ENCODE measurements around the gene FILIP1. TPM values are rescaled to one million over a fixed set of nuclear protein-coding genes. Genes with fewer than 3 reads are reported as not detected.

FILIP1 gene, protein sequence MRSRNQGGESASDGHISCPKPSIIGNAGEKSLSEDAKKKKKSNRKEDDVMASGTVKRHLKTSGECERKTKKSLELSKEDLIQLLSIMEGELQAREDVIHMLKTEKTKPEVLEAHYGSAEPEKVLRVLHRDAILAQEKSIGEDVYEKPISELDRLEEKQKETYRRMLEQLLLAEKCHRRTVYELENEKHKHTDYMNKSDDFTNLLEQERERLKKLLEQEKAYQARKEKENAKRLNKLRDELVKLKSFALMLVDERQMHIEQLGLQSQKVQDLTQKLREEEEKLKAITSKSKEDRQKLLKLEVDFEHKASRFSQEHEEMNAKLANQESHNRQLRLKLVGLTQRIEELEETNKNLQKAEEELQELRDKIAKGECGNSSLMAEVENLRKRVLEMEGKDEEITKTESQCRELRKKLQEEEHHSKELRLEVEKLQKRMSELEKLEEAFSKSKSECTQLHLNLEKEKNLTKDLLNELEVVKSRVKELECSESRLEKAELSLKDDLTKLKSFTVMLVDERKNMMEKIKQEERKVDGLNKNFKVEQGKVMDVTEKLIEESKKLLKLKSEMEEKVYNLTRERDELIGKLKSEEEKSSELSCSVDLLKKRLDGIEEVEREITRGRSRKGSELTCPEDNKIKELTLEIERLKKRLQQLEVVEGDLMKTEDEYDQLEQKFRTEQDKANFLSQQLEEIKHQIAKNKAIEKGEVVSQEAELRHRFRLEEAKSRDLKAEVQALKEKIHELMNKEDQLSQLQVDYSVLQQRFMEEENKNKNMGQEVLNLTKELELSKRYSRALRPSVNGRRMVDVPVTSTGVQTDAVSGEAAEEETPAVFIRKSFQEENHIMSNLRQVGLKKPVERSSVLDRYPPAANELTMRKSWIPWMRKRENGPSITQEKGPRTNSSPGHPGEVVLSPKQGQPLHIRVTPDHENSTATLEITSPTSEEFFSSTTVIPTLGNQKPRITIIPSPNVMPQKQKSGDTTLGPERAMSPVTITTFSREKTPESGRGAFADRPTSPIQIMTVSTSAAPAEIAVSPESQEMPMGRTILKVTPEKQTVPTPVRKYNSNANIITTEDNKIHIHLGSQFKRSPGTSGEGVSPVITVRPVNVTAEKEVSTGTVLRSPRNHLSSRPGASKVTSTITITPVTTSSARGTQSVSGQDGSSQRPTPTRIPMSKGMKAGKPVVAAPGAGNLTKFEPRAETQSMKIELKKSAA (N-terminal part only)
- not detected for polyA plus RNA-seq

DNA sequence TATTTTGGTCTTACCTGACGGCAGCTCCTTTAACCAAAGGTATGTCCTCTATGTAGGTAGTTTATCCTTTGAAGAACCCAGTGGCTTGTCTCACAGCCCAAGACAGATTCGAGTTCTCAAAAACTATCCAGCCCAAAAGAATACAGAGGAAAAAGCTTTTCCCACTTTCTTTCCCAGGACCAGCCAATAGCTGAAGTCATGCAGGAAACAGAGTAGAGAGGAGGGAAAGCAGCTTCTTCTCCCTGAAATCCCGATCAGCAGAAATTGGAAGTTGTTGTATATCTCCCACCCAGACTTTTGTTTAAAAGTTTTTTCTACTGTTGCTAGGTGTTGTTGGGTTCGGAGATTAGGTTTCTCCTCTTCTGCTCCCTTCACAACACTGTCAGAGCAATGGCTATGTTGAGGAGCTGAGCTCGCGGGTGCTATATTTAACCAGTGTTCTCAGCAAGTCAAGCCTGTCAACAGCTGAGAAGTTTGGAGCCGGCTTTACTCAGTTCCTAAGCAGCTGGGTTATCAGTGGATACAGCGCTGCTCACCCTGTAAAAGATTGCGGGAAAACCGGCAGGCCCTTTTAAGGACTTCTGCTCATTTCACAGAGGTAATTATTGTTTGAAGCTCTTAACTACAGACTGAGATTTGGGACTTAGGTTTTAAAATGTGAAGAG is at the start of gene FILIP1:
FILIP1 (minus strand) TSS at position 401 of the 665 bp plus-strand sequence. CDS start 78,828 bp downstream, outside the sequence.
- H3K27ac Mint-ChIP-seq: peak within 1 kb of the TSS in 1 of 6 donors; percentile 68
- no peak within 1 kb of the TSS for H3K4me3 Mint-ChIP-seq
- peaks cover 0 to 7% (median 0%) of the 10 kb centered on the region in 3 donors for H3K27me3 Mint-ChIP-seq (ENCODE audit: low read depth in 3 of 3)
- H3K4me1 Mint-ChIP-seq: peaks cover 3 to 5% of the 10 kb centered on the region in 2 donors
- H3K9me3 Mint-ChIP-seq: no peaks in the 10 kb centered on the region
- DNase-seq: no peak
- no peaks in the 10 kb centered on the region for H3K36me3 Mint-ChIP-seq

DNA sequence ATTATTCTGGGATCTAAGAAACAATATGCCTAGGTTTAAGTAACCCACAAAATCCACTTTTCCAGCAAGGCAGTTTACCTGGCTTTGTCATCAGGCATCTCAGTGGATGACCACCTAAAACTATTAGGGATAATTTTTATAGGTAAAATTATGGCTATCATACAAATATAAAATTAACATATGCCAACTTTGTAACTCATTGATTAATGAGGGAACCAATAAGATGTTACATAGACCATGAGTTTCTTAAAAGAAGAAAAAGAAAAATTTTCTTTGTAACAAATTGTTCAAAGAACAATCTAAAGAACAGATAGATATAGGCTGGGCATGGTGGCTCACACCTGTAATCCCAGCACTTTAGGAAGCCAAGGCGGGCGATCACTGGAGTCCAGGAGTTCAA is 49.7 kb upstream of the FILIP1 start:
- H3K4me1 Mint-ChIP-seq: no peaks in the 10 kb centered on the region
- H3K9me3 Mint-ChIP-seq: no peaks in the 10 kb centered on the region
- peaks cover 0 to 7% (median 4%) of the 10 kb centered on the region in 3 donors for H3K27me3 Mint-ChIP-seq (ENCODE audit: low read depth in 3 of 3)
- no peak overlapping the region for H3K27ac Mint-ChIP-seq
- no peaks in the 10 kb centered on the region for H3K36me3 Mint-ChIP-seq
- H3K4me3 Mint-ChIP-seq: no peak overlapping the region
- no peak for DNase-seq

DNA sequence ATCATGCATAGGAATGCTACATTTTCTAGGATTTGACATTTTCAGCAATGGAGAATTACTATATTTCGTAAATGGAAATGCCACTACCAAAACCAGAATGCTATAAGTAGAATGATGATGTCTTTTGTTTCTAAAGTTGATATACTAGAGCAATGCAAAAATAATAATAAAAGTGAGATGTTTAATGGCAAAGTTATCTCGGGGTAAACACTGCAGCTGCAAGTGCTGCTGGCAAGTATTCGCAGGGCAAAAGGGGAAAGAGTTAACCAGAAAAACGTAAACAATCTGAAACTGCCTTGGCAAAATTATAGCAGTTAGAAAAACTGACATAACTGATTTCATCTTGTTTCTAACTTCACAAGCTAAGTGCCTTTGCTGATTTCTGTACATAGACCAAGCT is 45.5 kb upstream of the FILIP1 start:
- Mint-ChIP-seq H3K27me3 (ENCODE audit: low read depth in 3 of 3) (peaks cover 1 to 9% (median 4%) of the 10 kb centered on the region in 3 donors), H3K4me3 (no peak overlapping the region), H3K27ac (no peak overlapping the region), H3K9me3 (no peaks in the 10 kb centered on the region), H3K36me3 (no peaks in the 10 kb centered on the region), H3K4me1 (no peaks in the 10 kb centered on the region)
- no peak for DNase-seq

DNA sequence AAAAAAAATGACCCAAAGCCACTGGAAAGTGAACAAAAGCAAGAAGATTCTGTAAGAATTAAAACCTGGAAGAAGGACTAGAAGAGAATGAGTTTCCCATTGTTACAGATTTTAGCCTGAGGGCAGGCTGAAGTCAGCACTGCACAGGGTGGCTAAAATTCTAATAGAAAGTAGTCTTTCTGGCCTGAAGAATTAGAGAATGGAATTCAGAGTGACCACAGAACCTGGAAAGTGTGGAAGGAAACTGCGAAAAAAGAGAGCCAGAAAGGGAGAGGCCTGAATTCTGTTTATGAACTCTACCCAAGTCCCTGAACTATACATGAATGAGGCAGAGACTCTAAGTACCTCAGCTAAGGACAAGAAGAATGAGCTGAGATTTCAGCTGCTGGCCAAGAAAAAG is 38.9 kb upstream of the FILIP1 start:
- Mint-ChIP-seq H3K9me3 (peaks cover 0 to 2% (median 0%) of the 10 kb centered on the region in 6 donors), H3K4me1 (no peaks in the 10 kb centered on the region), H3K36me3 (no peaks in the 10 kb centered on the region), H3K27ac (no peak overlapping the region), H3K4me3 (no peak overlapping the region), H3K27me3 (ENCODE audit: low read depth in 3 of 3) (peaks cover 1 to 7% (median 2%) of the 10 kb centered on the region in 3 donors)
- no peak for DNase-seq

DNA sequence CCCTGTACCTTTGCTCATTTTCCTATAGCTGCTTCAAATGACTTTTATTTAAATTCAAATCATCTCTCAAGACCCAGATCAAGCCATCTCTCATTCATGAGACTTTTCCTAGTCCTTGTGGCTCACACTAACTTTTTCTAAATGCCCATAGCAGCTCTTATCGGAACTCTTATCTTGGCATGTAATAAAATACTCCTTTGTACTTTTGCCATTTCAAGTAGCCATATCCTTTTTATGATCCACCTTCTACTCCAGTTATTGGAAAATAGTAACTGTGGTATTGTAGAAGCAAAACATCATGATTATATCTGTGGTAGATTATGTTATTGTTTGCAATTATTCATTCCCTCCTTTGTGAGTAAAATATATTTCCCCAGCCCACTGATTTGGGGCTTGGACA is 37.6 kb upstream of the FILIP1 start:
- Mint-ChIP-seq H3K4me1 (no peaks in the 10 kb centered on the region), H3K27me3 (ENCODE audit: low read depth in 3 of 3) (peaks cover 0 to 11% (median 2%) of the 10 kb centered on the region in 3 donors)

DNA sequence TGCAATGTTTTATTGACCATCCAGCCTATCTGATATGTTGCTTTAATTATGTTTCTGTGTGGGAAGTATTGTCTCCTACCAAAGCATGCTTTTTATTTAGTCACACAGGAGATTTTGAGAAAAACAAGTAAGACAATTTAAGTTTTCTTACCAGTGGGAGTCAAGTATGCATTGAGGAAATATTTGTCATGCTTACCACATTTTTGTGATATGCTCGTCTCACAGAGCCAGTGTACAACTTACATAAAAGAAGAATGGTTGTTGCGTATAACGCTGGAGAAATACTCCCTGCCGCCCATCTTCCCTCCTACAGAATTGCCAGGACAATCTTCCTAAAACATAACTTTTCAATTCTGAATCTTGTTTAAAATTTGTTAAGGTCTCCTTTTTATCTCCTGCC is 37.1 kb upstream of the FILIP1 start:
- H3K27ac Mint-ChIP-seq: no peak overlapping the region
- H3K9me3 Mint-ChIP-seq: peaks cover 0 to 2% (median 0%) of the 10 kb centered on the region in 6 donors
- peaks cover 0 to 8% (median 2%) of the 10 kb centered on the region in 3 donors for H3K27me3 Mint-ChIP-seq (ENCODE audit: low read depth in 3 of 3)
- no peak for DNase-seq
- H3K4me3 Mint-ChIP-seq: no peak overlapping the region
- no peaks in the 10 kb centered on the region for H3K4me1 Mint-ChIP-seq
- H3K36me3 Mint-ChIP-seq: no peaks in the 10 kb centered on the region

More for the DNA sequence above, 37.6 kb upstream of the FILIP1 start:
- no peak overlapping the region for H3K4me3 Mint-ChIP-seq
- H3K36me3 Mint-ChIP-seq: no peaks in the 10 kb centered on the region
- H3K27ac Mint-ChIP-seq: no peak overlapping the region
- H3K9me3 Mint-ChIP-seq: peaks cover 0 to 2% (median 0%) of the 10 kb centered on the region in 6 donors
- DNase-seq: no peak

DNA sequence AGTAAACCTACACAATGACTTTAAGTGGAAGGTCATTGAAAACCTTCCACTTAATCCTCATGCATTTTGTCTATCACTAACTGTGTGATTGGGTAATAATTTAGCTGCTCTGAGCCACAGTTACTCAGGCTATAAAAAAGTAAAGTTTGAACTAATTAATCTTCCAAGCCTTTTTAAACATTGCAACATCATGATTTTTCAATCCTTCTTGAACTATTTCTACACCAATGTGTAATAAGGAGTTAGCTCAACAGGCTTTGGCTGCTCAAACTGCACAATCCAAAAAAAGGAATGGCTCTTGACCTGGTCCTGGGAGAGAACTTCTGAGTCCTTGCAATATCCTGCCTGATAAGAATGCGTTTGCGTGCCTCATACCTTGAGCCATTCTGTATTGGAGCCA is 34.8 kb upstream of the FILIP1 start:
- Mint-ChIP-seq H3K9me3 (peaks cover 0 to 2% (median 0%) of the 10 kb centered on the region in 6 donors), H3K27ac (no peak overlapping the region)

DNA sequence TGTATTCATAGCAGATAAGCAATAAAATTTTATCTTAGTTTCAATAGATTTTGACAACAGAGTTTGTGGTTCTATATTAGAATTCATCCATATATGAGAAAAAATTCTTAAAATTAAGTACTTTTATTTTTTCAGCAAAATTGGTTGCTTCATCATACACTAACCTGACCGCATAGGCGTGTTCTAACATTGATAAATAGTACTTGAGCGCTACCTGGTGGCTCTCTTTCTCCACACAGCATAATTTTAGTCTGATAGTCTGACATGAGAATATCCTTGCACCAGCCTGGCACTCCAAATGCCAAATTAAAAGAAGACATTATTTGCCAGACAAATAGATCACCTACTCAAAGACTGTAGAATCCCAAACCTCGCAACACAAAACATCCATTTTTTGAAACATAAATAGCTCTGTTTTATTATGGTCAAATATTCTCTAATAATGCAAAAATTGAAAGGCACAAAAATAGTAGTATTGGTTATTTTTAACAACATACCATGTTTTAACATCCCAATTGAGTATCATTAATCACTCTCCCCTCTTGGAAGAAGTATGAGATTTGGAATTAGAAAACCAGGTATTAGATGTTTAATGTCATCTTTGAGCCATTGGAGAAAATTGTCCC is 33.0 kb upstream of the FILIP1 start:
- H3K9me3 Mint-ChIP-seq: no peaks in the 10 kb centered on the region
- no peaks in the 10 kb centered on the region for H3K36me3 Mint-ChIP-seq
- DNase-seq: peak; percentile 18 to 64 (median 28)

More for the DNA sequence above, 34.8 kb upstream of the FILIP1 start:
- no peaks in the 10 kb centered on the region for H3K36me3 Mint-ChIP-seq
- no peaks in the 10 kb centered on the region for H3K4me1 Mint-ChIP-seq
- H3K4me3 Mint-ChIP-seq: no peak overlapping the region
- DNase-seq: no peak
- peaks cover 0 to 9% (median 5%) of the 10 kb centered on the region in 3 donors for H3K27me3 Mint-ChIP-seq (ENCODE audit: low read depth in 3 of 3)

DNA sequence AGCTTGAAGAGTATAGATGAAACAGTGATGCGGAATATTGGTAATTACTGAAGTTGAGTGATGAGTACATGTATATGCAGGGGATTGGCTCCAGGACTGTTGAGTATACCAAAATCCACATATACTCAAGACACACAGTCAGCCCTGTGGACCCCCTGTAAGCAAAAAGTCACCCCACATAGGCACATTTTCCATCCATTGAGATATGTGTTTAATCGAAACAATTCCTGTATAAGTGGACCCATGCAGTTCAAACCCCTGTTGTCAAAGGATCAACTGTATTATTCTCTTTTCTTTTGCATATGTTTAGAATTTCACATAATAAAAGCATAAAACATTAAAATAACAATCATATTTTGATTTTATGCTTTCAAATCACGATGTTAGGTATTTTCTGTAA is 32.1 kb upstream of the FILIP1 start:
- no peaks in the 10 kb centered on the region for H3K36me3 Mint-ChIP-seq
- no peaks in the 10 kb centered on the region for H3K9me3 Mint-ChIP-seq
- H3K27ac Mint-ChIP-seq: no peak overlapping the region
- peaks cover 0 to 6% (median 5%) of the 10 kb centered on the region in 3 donors for H3K27me3 Mint-ChIP-seq (ENCODE audit: low read depth in 3 of 3)
- no peak overlapping the region for H3K4me3 Mint-ChIP-seq
- no peaks in the 10 kb centered on the region for H3K4me1 Mint-ChIP-seq
- no peak for DNase-seq

More for the DNA sequence above, 33.0 kb upstream of the FILIP1 start:
- Mint-ChIP-seq H3K27me3 (ENCODE audit: low read depth in 3 of 3) (peaks cover 0 to 6% (median 5%) of the 10 kb centered on the region in 3 donors), H3K4me1 (no peaks in the 10 kb centered on the region), H3K27ac (no peak overlapping the region), H3K4me3 (no peak overlapping the region)

DNA sequence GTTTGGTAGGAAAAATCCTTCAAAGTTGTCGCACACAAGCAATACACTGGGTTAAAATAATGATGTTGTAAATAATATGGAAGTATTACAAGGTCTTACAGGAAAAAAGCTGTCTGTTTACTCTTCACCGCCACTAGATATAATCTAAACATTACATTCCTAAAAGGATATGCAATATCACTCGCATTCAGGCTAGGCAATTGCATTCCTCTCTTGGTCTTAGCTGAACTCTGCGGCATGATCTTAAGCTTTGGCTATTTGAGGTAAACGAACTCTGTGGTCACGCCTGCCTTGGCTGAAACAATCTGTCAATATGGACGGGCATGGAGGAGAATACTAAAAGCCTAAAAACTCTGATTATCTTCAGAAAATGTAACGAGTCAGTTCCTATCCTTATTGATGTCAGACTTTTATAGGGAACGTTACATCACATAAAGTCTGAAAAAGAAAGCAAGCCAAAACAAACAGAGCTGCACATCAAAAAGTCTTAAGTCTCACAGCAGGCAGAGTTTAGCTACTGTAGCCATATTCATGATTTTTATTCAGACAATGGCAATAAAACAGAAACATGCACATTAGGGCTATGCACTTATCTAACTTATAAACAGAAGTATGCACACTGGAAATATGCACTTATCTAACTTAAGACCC is 30.8 kb upstream of the FILIP1 start:
- Mint-ChIP-seq H3K4me3 (no peak overlapping the region), H3K27me3 (ENCODE audit: low read depth in 3 of 3) (peaks cover 0 to 6% (median 5%) of the 10 kb centered on the region in 3 donors), H3K9me3 (no peaks in the 10 kb centered on the region), H3K4me1 (no peaks in the 10 kb centered on the region), H3K36me3 (no peaks in the 10 kb centered on the region), H3K27ac (no peak overlapping the region)
- no peak for DNase-seq

DNA sequence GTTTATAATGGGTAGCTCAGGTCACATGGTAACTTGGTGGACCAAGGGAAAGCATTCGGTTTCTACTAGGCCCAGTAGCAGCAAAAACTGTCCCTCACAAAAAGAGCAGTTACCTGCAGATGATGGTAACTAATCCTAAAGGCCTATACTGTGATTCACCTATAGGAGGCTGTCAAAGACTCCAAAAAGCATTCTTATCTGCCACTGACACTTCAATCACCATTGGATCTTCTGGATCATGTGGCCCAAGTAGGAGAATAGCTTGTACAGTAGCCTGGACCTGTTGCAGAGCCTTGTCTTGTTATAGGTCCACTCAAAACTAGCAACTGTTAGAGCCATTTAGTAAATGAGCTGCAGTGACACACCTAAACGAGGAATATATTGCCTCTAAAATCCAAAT is 23.2 kb upstream of the FILIP1 start:
- no peak for DNase-seq
- H3K9me3 Mint-ChIP-seq: peaks cover 0 to 2% (median 0%) of the 10 kb centered on the region in 6 donors
- H3K4me1 Mint-ChIP-seq: no peaks in the 10 kb centered on the region
- no peaks in the 10 kb centered on the region for H3K36me3 Mint-ChIP-seq
- H3K4me3 Mint-ChIP-seq: no peak overlapping the region
- peaks cover 0 to 3% (median 0%) of the 10 kb centered on the region in 3 donors for H3K27me3 Mint-ChIP-seq (ENCODE audit: low read depth in 3 of 3)
- no peak overlapping the region for H3K27ac Mint-ChIP-seq

DNA sequence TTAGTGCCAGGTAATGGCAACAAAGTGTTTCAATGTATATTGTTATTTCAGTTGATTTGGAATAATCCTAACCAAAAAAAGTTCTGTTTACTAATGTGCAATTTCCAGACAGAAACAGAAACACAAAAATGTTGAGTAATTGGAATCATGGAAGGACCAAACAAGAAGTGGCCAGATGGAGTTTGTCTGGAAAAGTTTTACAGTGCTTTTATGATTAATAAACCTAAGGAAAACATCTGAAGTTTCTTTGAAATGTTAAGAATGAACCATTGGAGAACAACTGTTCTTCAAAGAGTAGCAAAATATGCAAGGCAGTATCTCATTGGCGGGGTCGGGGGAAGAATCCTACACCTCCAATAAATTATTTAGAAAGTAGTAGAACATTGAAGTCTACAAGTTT is 19.0 kb upstream of the FILIP1 start:
- no peak overlapping the region for H3K4me3 Mint-ChIP-seq
- no peaks in the 10 kb centered on the region for H3K36me3 Mint-ChIP-seq
- no peak overlapping the region for H3K27ac Mint-ChIP-seq
- peaks cover 0 to 3% (median 0%) of the 10 kb centered on the region in 3 donors for H3K27me3 Mint-ChIP-seq (ENCODE audit: low read depth in 3 of 3)
- H3K9me3 Mint-ChIP-seq: peaks cover 0 to 2% (median 0%) of the 10 kb centered on the region in 6 donors
- DNase-seq: no peak
- no peaks in the 10 kb centered on the region for H3K4me1 Mint-ChIP-seq
